GM19455 (cell line): ENCODE data around the gene NPTN.

Source experiments
- ATAC-seq: cut with Tn5 transposase; IDR thresholded peaks from one replicate; pipeline ENCODE4 v1.9.1; 2021; ENCODE audit not compliant: unreplicated experiment

The NPTN gene

GRCh38 chr15:73522011-73522410 lies 111.2 kb downstream of the NPTN start:
- no peak for ATAC-seq

- no peak for ATAC-seq
These were observed 114.1 kb downstream of the NPTN start for GRCh38 chr15:73518876-73519733.

GRCh38 chr15:73518180-73518862 lies 114.9 kb downstream of the NPTN start:
- ATAC-seq, result no peak

GRCh38 chr15:73517566-73517965 lies 115.6 kb downstream of the NPTN start:
- ATAC-seq, result no peak

GRCh38 chr15:73515527-73515926 lies 117.7 kb downstream of the NPTN start:
- no peak for ATAC-seq
